ENCODE results near the gene PTPRZ1.

Gene PTPRZ1

GRCh38 chr7:121957626-121958025 is 84.7 kb downstream of the PTPRZ1 start:
- no peak for DNase-seq

GRCh38 chr7:121960678-121961077 is 87.7 kb downstream of the PTPRZ1 start:
- DNase-seq: no peak

- peak in 1 of 14 donors; percentile 1 for DNase-seq
Observed at GRCh38 chr7:121961089-121961867, 88.3 kb downstream of the PTPRZ1 start.

- DNase-seq: no peak
Observed at GRCh38 chr7:121966276-121966934, 93.4 kb downstream of the PTPRZ1 start.

GRCh38 chr7:121966935-121967332 is 94.0 kb downstream of the PTPRZ1 start:
- DNase-seq: no peak

GRCh38 chr7:121985476-121986030 is 112.6 kb downstream of the PTPRZ1 start:
- no peak for DNase-seq

GRCh38 chr7:121992068-121992467 is 119.1 kb downstream of the PTPRZ1 start:
- no peak for DNase-seq

- peak in 7 of 14 donors; percentile 1 to 23 (median 3) for DNase-seq
Observed at GRCh38 chr7:121994625-121995410, 121.9 kb downstream of the PTPRZ1 start.

GRCh38 chr7:122006687-122007086 is 133.7 kb downstream of the PTPRZ1 start:
- no peak for DNase-seq

- DNase-seq: no peak
Observed at GRCh38 chr7:122010116-122010515, 137.2 kb downstream of the PTPRZ1 start.

- DNase-seq: no peak
Observed at GRCh38 chr7:122013065-122013464, 140.1 kb downstream of the PTPRZ1 start.

- DNase-seq: no peak
Observed at GRCh38 chr7:122013630-122014029, 140.7 kb downstream of the PTPRZ1 start.

- no peak for DNase-seq
Observed at GRCh38 chr7:122014697-122015096, 141.7 kb downstream of the PTPRZ1 start.

- DNase-seq: no peak
Observed at GRCh38 chr7:122018032-122018431, 145.1 kb downstream of the PTPRZ1 start.

- no peak for DNase-seq
Observed at GRCh38 chr7:122027058-122027457, 154.1 kb downstream of the PTPRZ1 start.

GRCh38 chr7:122033641-122034040 is 160.7 kb downstream of the PTPRZ1 start:
- no peak for DNase-seq

- DNase-seq: no peak
Observed at GRCh38 chr7:122035876-122036275, 162.9 kb downstream of the PTPRZ1 start.

- no peak for DNase-seq
Observed at GRCh38 chr7:122038134-122038533, 165.2 kb downstream of the PTPRZ1 start.

- DNase-seq: no peak
Observed at GRCh38 chr7:122038904-122039303, 165.9 kb downstream of the PTPRZ1 start.

GRCh38 chr7:122040147-122040546 is 167.2 kb downstream of the PTPRZ1 start:
- DNase-seq: no peak

- DNase-seq: no peak
Observed at GRCh38 chr7:122046402-122046801, 173.4 kb downstream of the PTPRZ1 start.

GRCh38 chr7:122054393-122054792 is 181.4 kb downstream of the PTPRZ1 start:
- no peak for DNase-seq

GRCh38 chr7:122055073-122055472 is 182.1 kb downstream of the PTPRZ1 start:
- DNase-seq: no peak

Measured in C1 segment of cervical spinal cord (tissue), 14 donors.